Right lobe of liver (tissue), 4 donors: Measurements from ENCODE around the gene USP43.

Experiments
- POLR2A ChIP-seq: fragments of 450-650 bp; IDR thresholded peaks from one replicate; pipeline ENCODE4 v1.6.1; 2017; ENCODE audit warnings: antibody characterized with exemption, mild to moderate bottlenecking
- TF ChIP-seq, protein P1 (sequence below), 4 donors: fragments of 200-600 bp in 3 of 4; fragments of 450-650 bp in 1 of 4; IDR thresholded peaks; one replicate each; pipeline versions ENCODE4 v1.5.1 to v1.8.0; 2016 to 2022; ENCODE audit warnings: antibody characterized with exemption in 4 of 4, mild to moderate bottlenecking in 2 of 4
- donor health status: DM: no; HTN: no; CAD: no.
- donor health status: DM: no; HTN: no; CAD: no.
- donor health status: DM: no; HTN: yes; CAD: no.

DNA sequence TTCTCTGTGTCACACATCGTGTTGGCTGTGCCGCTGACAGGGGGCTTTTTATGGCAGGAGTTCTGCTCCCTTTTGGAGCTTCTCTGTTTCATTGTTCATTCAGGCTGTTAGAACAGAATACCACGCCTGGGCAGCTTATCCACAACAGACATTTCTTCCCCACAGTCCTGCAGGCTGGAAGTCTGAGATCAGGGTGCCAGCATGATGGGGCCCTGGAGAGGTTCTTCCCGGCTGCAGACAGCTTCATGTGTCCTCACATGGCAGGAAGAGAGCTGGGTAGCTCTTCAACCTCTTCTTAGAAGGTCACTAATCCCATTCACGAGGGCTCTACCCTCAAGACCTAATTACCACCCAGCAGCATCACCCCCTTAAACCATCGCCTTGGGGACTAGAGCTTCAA, 81.0 kb downstream of the USP43 start:
- TF ChIP-seq, protein P1, sequence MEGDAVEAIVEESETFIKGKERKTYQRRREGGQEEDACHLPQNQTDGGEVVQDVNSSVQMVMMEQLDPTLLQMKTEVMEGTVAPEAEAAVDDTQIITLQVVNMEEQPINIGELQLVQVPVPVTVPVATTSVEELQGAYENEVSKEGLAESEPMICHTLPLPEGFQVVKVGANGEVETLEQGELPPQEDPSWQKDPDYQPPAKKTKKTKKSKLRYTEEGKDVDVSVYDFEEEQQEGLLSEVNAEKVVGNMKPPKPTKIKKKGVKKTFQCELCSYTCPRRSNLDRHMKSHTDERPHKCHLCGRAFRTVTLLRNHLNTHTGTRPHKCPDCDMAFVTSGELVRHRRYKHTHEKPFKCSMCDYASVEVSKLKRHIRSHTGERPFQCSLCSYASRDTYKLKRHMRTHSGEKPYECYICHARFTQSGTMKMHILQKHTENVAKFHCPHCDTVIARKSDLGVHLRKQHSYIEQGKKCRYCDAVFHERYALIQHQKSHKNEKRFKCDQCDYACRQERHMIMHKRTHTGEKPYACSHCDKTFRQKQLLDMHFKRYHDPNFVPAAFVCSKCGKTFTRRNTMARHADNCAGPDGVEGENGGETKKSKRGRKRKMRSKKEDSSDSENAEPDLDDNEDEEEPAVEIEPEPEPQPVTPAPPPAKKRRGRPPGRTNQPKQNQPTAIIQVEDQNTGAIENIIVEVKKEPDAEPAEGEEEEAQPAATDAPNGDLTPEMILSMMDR (IDR thresholded peaks at IDR 0.05), result no peak
- no peak for TF ChIP-seq POLR2A
